ENCODE results near the gene LRP2.

GRCh38 chr2:169301596-169302335 is 60.6 kb downstream of the LRP2 start:
- TF ChIP-seq CTCF (conservative IDR thresholded peaks at IDR 0.05; ENCODE audit: low read length) (no peak), EZH2phosphoT487 (IDR thresholded peaks at IDR 0.05; ENCODE audit: borderline replicate concordance) (no peak)

All from Loucy (cell line).